Measurements from ENCODE around the gene LCMT2.

LCMT2 gene

GRCh38 chr15:43329960-43330779 lies at the start of gene LCMT2:
Gene LCMT2 (minus strand): TSS chr15:43330573. CDS start chr15:43330489, 84 bp downstream.
- DNase-seq, result peak; percentile 99

- no peak for DNase-seq
Observed at GRCh38 chr15:43378601-43379000, 48.2 kb upstream of the LCMT2 start.

GRCh38 chr15:43376017-43376705 lies 45.8 kb upstream of the LCMT2 start:
- DNase-seq, result peak; percentile 13

GRCh38 chr15:43370975-43371974 lies 40.9 kb upstream of the LCMT2 start, which contains the start of the genes TUBGCP4 and ZSCAN29:
Gene TUBGCP4 (plus strand): TSS chr15:43371101. CDS start chr15:43371355, 254 bp downstream.
Gene ZSCAN29 (minus strand): TSS chr15:43371043. CDS start chr15:43369913, 1,130 bp downstream.
- DNase-seq, result peak; percentile 94

GRCh38 chr15:43370310-43370974 lies 40.1 kb upstream of the LCMT2 start:
- DNase-seq, result no peak

GRCh38 chr15:43361313-43361903 lies 31.0 kb upstream of the LCMT2 start:
- DNase-seq, result no peak

GRCh38 chr15:43360821-43361220 lies 30.4 kb upstream of the LCMT2 start:
- no peak for DNase-seq

- DNase-seq, result no peak
Observed at GRCh38 chr15:43352693-43353382, 22.5 kb upstream of the LCMT2 start.

- DNase-seq, result no peak
Observed at GRCh38 chr15:43347114-43347513, 16.7 kb upstream of the LCMT2 start.

- DNase-seq, result no peak
Observed at GRCh38 chr15:43346305-43346704, 15.9 kb upstream of the LCMT2 start.

GRCh38 chr15:43330780-43331087 lies 361 bp upstream of the LCMT2 start:
- DNase-seq, result no peak

- no peak for DNase-seq
Observed at GRCh38 chr15:43329217-43329959, 985 bp downstream of the LCMT2 start.

- DNase-seq, result no peak
Observed at GRCh38 chr15:43325039-43325684, 5.2 kb downstream of the LCMT2 start.

- DNase-seq, result no peak
Observed at GRCh38 chr15:43318990-43319771, 11.2 kb downstream of the LCMT2 start.

GRCh38 chr15:43317566-43318184 lies 12.7 kb downstream of the LCMT2 start:
- DNase-seq, result peak; percentile 30

- DNase-seq, result no peak
Observed at GRCh38 chr15:43316971-43317346, 13.4 kb downstream of the LCMT2 start.

GRCh38 chr15:43316016-43316970 lies 14.1 kb downstream of the LCMT2 start:
- no peak for DNase-seq
